Mesenchymal stem cell (in vitro differentiated cells and primary cell): ENCODE data around the gene OXER1. TPM values are rescaled to one million over a fixed set of nuclear protein-coding genes. Genes with fewer than 3 reads are reported as not detected.
A peak's percentile ranks its signal among the peaks of the same experiment; 100 is the strongest.

Experiments used
- DNase-seq: peaks from one replicate; pipeline ENCODE4 v3.0.0-alpha.2; 2013
- H2AFZ ChIP-seq: one replicate; pipeline ENCODE4 v1.6.1; 2013; ENCODE audit warnings: low read depth, mild to moderate bottlenecking, control low read depth, inconsistent platforms, low read length, moderate library complexity
- H2AK5ac ChIP-seq: 2 replicates; pipeline ENCODE4 v1.6.1; 2013; ENCODE audit warnings: low read length, moderate library complexity, mild to moderate bottlenecking, inconsistent platforms; ENCODE audit not compliant: severe bottlenecking
- H2BK120ac ChIP-seq: one replicate; pipeline ENCODE4 v1.6.1; 2013; ENCODE audit warnings: low read depth, mild to moderate bottlenecking, inconsistent platforms, low read length, moderate library complexity
- H2BK12ac ChIP-seq, 2 experiments: one replicate each; pipeline ENCODE4 v1.6.1; 2013; ENCODE audit warnings: inconsistent platforms in 2 of 2, low read length in 2 of 2, mild to moderate bottlenecking in 2 of 2, moderate library complexity in 2 of 2, control low read depth in 1 of 2
- H2BK15ac ChIP-seq: one replicate; pipeline ENCODE4 v1.6.1; 2013; ENCODE audit warnings: mild to moderate bottlenecking, low read depth, inconsistent platforms; ENCODE audit not compliant: poor library complexity, severe bottlenecking
- H2BK5ac ChIP-seq: 2 replicates; pipeline ENCODE4 v1.6.1; 2013; ENCODE audit warnings: low read depth, mild to moderate bottlenecking, low read length, control low read depth, inconsistent platforms; ENCODE audit not compliant: poor library complexity, severe bottlenecking
- H3K14ac ChIP-seq, 2 experiments: one replicate each; pipeline ENCODE4 v1.6.1; 2013; ENCODE audit warnings: inconsistent platforms in 2 of 2, low read length in 2 of 2, control low read depth in 1 of 2, mild to moderate bottlenecking in 1 of 2, moderate library complexity in 1 of 2
- H3K18ac ChIP-seq, 2 experiments: one replicate each; pipeline ENCODE4 v1.6.1; 2013; ENCODE audit warnings: inconsistent platforms in 2 of 2, low read length in 2 of 2, control low read depth in 1 of 2, low read depth in 1 of 2, mild to moderate bottlenecking in 1 of 2
- H3K23ac ChIP-seq, 2 experiments: one replicate each; pipeline ENCODE4 v1.6.1; 2013; ENCODE audit warnings: inconsistent platforms in 2 of 2, low read length in 2 of 2, mild to moderate bottlenecking in 2 of 2, moderate library complexity in 2 of 2, control low read depth in 1 of 2
- H3K27ac ChIP-seq: 2 replicates; pipeline ENCODE4 v1.5.1; 2013; ENCODE audit warnings: mild to moderate bottlenecking, moderate library complexity, low read length, control low read depth, inconsistent platforms; ENCODE audit not compliant: poor library complexity, severe bottlenecking
- H3K27me3 ChIP-seq, 2 experiments: 2 replicates each; pipeline versions ENCODE4 v1.6.1 to v1.7.0; 2013; ENCODE audit warnings: low read length in 2 of 2, mild to moderate bottlenecking in 2 of 2, moderate library complexity in 2 of 2, control low read depth in 1 of 2, inconsistent platforms in 1 of 2; ENCODE audit not compliant: control insufficient read depth in 1 of 2, insufficient read depth in 1 of 2
- H3K36me3 ChIP-seq, 2 experiments: 2 replicates each; pipeline versions ENCODE4 v1.6.1 to v1.7.0; 2013; ENCODE audit warnings: low read length in 2 of 2, control low read depth in 1 of 2, inconsistent platforms in 1 of 2, low read depth in 1 of 2, mild to moderate bottlenecking in 1 of 2; ENCODE audit not compliant: insufficient read depth in 2 of 2, control insufficient read depth in 1 of 2
- H3K4ac ChIP-seq, 2 experiments: one replicate each; pipeline ENCODE4 v1.6.1; 2013; ENCODE audit warnings: inconsistent platforms in 2 of 2, low read length in 2 of 2, mild to moderate bottlenecking in 2 of 2, moderate library complexity in 2 of 2, control low read depth in 1 of 2, low read depth in 1 of 2
- H3K4me1 ChIP-seq: 2 replicates; pipeline ENCODE4 v1.6.1; 2013; ENCODE audit warnings: low read depth, low read length, control low read depth; ENCODE audit not compliant: control insufficient read depth, insufficient read depth
- H3K4me2 ChIP-seq: 2 replicates; pipeline ENCODE4 v1.6.1; 2013; ENCODE audit warnings: low read length, mild to moderate bottlenecking, inconsistent platforms; ENCODE audit not compliant: poor library complexity, severe bottlenecking
- H3K4me3 ChIP-seq, 2 experiments: 2 replicates each; pipeline versions ENCODE4 v1.5.1 to v1.7.0; 2013; ENCODE audit warnings: low read length in 2 of 2, mild to moderate bottlenecking in 2 of 2, control low read depth in 1 of 2, low read depth in 1 of 2; ENCODE audit not compliant: insufficient read depth in 1 of 2
- H3K79me1 ChIP-seq: replicated peaks from 2 replicates; pipeline ENCODE4 v1.6.1; 2013; ENCODE audit warnings: mild to moderate bottlenecking, control low read depth, low read length, inconsistent platforms; ENCODE audit not compliant: poor library complexity, severe bottlenecking
- H3K9ac ChIP-seq: 2 replicates; pipeline ENCODE4 v1.7.0; 2013; ENCODE audit warnings: mild to moderate bottlenecking, low read length, moderate library complexity
- H3K9me3 ChIP-seq: 2 replicates; pipeline ENCODE4 v1.7.0; 2013; ENCODE audit warnings: mild to moderate bottlenecking, low read length; ENCODE audit not compliant: control insufficient read depth
- H4K8ac ChIP-seq: one replicate; pipeline ENCODE4 v1.6.1; 2013; ENCODE audit warnings: inconsistent platforms, mild to moderate bottlenecking, low read length, moderate library complexity
- H4K91ac ChIP-seq: one replicate; pipeline ENCODE4 v1.6.1; 2013; ENCODE audit warnings: mild to moderate bottlenecking, low read length, inconsistent platforms
- WGBS: methylation state at CpG from one replicate; pipeline ENCODE4 v1.1.7; 2013; ENCODE audit warnings: mixed read lengths; 5-methylcytosine and 5-hydroxymethylcytosine counted together
- polyA plus RNA-seq, 2 experiments: library from polyadenylated mRNA; stranded (reverse); fragments of 200-250 nt; gene quantifications; one replicate each; pipeline ENCODE4 v1.2.3, GENCODE V29; 2013

Gene OXER1, protein sequence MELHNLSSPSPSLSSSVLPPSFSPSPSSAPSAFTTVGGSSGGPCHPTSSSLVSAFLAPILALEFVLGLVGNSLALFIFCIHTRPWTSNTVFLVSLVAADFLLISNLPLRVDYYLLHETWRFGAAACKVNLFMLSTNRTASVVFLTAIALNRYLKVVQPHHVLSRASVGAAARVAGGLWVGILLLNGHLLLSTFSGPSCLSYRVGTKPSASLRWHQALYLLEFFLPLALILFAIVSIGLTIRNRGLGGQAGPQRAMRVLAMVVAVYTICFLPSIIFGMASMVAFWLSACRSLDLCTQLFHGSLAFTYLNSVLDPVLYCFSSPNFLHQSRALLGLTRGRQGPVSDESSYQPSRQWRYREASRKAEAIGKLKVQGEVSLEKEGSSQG
- 0.33 TPM for polyA plus RNA-seq (2013, experiment 1 of 2)
- polyA plus RNA-seq (2013, experiment 2 of 2): 0.21 TPM

DNA sequence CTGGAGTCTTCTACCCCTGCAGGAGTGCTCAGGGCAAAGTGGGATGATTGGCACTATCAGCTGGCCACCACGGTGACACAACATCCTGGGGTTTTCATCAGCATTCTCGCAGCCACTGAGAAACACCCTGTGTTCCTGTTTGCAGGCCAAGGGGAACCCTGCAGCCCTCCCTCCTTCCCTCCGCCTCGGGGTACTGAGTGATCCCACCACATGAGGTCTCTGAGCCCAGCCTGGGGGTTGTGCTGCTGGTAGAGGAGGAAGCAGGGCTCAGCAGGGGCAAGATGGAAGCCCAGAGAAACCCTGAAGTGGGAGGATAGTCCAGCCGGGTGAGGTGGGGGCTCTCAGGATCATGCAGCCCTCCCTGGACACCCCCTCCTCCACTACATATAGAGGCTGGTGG lies at the start of gene OXER1:
TSS of gene OXER1 (minus strand) at position 40 of the 400 bp plus-strand sequence. CDS start 73 bp downstream, outside the sequence.
- Histone ChIP-seq H2BK5ac (no peak within 1 kb of the TSS), H2BK120ac (no peak within 1 kb of the TSS), H2AFZ (peak within 1 kb of the TSS; percentile 7), H3K4me2 (no peak within 1 kb of the TSS), H3K4me3 (no peak within 1 kb of the TSS), H4K91ac (no peak within 1 kb of the TSS), H3K23ac (no peak within 1 kb of the TSS), H2AK5ac (no peak within 1 kb of the TSS), H3K9me3 (no peaks in the 10 kb centered on the region), H2BK12ac (no peak within 1 kb of the TSS), H3K36me3 (peaks cover 4 to 47% of the 10 kb centered on the region in 2 experiments), H3K18ac (no peak within 1 kb of the TSS), H3K27ac (no peak within 1 kb of the TSS), H3K14ac (no peak within 1 kb of the TSS), H3K79me1 (no peaks in the 10 kb centered on the region), H2BK15ac (no peak within 1 kb of the TSS), H4K8ac (no peak within 1 kb of the TSS), H3K4ac (no peak within 1 kb of the TSS), H3K9ac (no peak within 1 kb of the TSS), H3K27me3 (no peaks in the 10 kb centered on the region), H3K4me1 (no peaks in the 10 kb centered on the region)
- WGBS: 96% methylated on average over 5 of the region's 5 CpGs
- no peak for DNase-seq

DNA sequence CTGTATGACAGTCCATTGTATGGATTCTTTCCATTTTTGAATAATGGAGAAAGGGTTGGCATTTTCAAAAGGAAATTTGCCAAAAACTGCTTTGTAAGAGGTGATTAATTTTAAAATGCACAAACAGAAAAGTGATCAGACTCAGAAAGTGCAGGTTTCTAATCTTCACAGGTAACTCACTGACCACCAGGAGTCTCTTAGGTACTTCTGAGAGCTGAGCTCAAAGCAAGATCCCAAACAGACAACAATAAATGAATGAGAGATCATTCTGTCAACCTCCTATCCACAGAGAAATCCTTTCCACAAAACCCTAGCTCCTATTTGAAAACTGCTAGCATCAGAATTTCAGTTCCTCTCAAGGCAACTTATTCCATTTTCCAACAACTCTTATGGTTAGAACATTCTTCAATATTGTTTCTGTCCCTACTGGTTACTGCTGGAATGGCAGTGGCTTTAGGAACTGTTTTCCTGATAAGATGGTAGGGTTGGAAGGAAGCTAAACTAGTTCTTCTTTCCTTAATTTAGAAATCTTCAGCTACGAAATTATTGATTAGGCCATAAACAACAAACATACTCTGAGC lies 49.1 kb upstream of the OXER1 start:
- peak; percentile 49 for DNase-seq
- Histone ChIP-seq H4K8ac (no peak overlapping the region), H3K36me3 (no peaks in the 10 kb centered on the region), H2AK5ac (no peak overlapping the region), H3K4ac (no peak overlapping the region), H3K23ac (no peak overlapping the region), H3K4me3 (no peak overlapping the region), H3K18ac (no peak overlapping the region), H3K27ac (no peak overlapping the region), H3K79me1 (no peaks in the 10 kb centered on the region), H4K91ac (no peak overlapping the region), H3K4me2 (no peak overlapping the region), H3K14ac (no peak overlapping the region), H3K27me3 (no peaks in the 10 kb centered on the region), H2BK15ac (no peak overlapping the region), H2BK12ac (no peak overlapping the region), H3K9ac (no peak overlapping the region), H3K9me3 (no peaks in the 10 kb centered on the region), H2BK5ac (no peak overlapping the region), H2BK120ac (no peak overlapping the region), H3K4me1 (peaks cover 13% of the 10 kb centered on the region), H2AFZ (no peak overlapping the region)
- no CpG with 5 or more reads among the region's 1 CpG for WGBS

DNA sequence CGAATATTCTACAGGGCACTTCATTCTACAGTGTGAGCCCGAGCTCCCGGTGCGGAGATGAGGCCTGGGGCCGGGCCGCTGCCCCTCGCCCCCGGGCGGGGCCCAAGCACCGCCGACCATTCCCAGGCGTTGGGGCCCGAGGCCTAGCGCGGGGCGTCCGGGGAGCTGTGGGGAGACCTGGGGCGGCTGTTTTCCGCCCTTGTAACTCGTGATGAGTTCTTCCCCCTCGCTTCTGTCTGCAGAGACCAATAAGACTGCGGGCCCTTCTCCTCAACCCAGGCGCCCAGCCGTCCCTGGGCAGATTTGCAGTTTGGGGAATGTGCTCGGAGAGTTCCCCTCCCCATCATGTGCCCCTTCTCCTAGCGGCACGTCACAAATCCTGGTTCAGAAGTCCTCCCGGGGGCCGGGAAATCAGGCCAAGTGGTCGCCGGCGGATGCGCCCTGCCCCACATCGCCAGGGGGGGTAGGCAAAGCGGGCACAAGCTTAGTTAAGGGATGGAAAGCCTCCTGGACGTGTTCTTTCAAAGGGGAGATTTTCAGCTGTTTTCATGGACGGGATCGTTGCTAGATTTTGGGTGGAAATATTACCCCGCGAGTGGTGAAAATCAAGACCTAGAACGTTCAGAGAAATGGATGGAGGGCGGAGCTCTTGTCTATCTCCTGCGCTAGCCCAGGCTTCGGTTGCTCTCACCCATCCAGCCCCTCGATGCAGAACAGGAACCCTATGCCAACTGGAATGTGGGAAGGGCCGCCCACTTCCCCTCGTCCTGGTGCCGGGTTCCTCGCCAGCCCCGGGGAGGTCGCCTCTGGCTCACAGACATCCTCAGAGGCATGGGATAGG lies 47.3 kb upstream of the OXER1 start:
- H2BK12ac ChIP-seq: peak overlapping the region in 1 of 2 experiments; percentile 83
- H3K27ac ChIP-seq: peak overlapping the region; percentile 88
- no peaks in the 10 kb centered on the region for H3K27me3 ChIP-seq
- no peaks in the 10 kb centered on the region for H3K9me3 ChIP-seq
- peak overlapping the region; percentile 83 for H4K8ac ChIP-seq
- peak overlapping the region; percentile 48 to 83 for H3K4me3 ChIP-seq
- peaks cover 13% of the 10 kb centered on the region for H3K4me1 ChIP-seq
- WGBS: 12% methylated on average over 47 of the region's 51 CpGs
- H2BK5ac ChIP-seq: peak overlapping the region; percentile 4
- H2AFZ ChIP-seq: peak overlapping the region; percentile 76
- H3K14ac ChIP-seq: peak overlapping the region in 1 of 2 experiments; percentile 53
- peak overlapping the region; percentile 78 for H2BK15ac ChIP-seq
- DNase-seq: peak; percentile 66
- H3K9ac ChIP-seq: peak overlapping the region; percentile 99
- peak overlapping the region; percentile 70 for H4K91ac ChIP-seq
- peak overlapping the region; percentile 93 for H2BK120ac ChIP-seq
- H3K36me3 ChIP-seq: no peaks in the 10 kb centered on the region
- no peak overlapping the region for H2AK5ac ChIP-seq
- no peak overlapping the region for H3K23ac ChIP-seq
- H3K18ac ChIP-seq: peak overlapping the region; percentile 94 to 96
- H3K4ac ChIP-seq: peak overlapping the region; percentile 60 to 75
- H3K79me1 ChIP-seq: no peaks in the 10 kb centered on the region
- peak overlapping the region; percentile 75 for H3K4me2 ChIP-seq
